ENCODE measurements around the gene ELMOD3.
"Not testable (repeated sequence)": the region's sequence is repeated elsewhere in the genome, so short reads cannot be mapped to it uniquely, and the experiment has no call there.

ELMOD3 gene

GRCh38 chr2:85427300-85427835, 72.8 kb downstream of the ELMOD3 start:
- no peak for DNase-seq (ENCODE audit: low read depth)

GRCh38 chr2:85428343-85428881, 73.8 kb downstream of the ELMOD3 start:
- no peak for DNase-seq (ENCODE audit: low read depth)

- DNase-seq (ENCODE audit: low read depth), result no peak
These were observed 74.8 kb downstream of the ELMOD3 start for GRCh38 chr2:85429213-85429923.

GRCh38 chr2:85429924-85430289, 75.3 kb downstream of the ELMOD3 start:
- no peak for DNase-seq (ENCODE audit: low read depth)

- no peak for DNase-seq (ENCODE audit: low read depth)
These were observed 76.4 kb downstream of the ELMOD3 start for GRCh38 chr2:85430752-85431569.

- DNase-seq (ENCODE audit: low read depth), result no peak
These were observed 77.1 kb downstream of the ELMOD3 start for GRCh38 chr2:85431570-85432205.

- DNase-seq (ENCODE audit: low read depth), result peak; percentile 81
These were observed 79.0 kb downstream of the ELMOD3 start for GRCh38 chr2:85433511-85434089.

GRCh38 chr2:85434696-85435095, 80.1 kb downstream of the ELMOD3 start:
- DNase-seq (ENCODE audit: low read depth), result no peak

GRCh38 chr2:85435220-85435958, 80.8 kb downstream of the ELMOD3 start:
- DNase-seq (ENCODE audit: low read depth), result no peak

GRCh38 chr2:85435981-85436835, 81.6 kb downstream of the ELMOD3 start:
- no peak for DNase-seq (ENCODE audit: low read depth)

- DNase-seq (ENCODE audit: low read depth), result no peak
These were observed 82.4 kb downstream of the ELMOD3 start for GRCh38 chr2:85436836-85437487.

- no peak for DNase-seq (ENCODE audit: low read depth)
These were observed 83.1 kb downstream of the ELMOD3 start for GRCh38 chr2:85437488-85438200.

- DNase-seq (ENCODE audit: low read depth), result no peak
These were observed 83.8 kb downstream of the ELMOD3 start for GRCh38 chr2:85438201-85439024.

GRCh38 chr2:85439025-85439472, 84.5 kb downstream of the ELMOD3 start:
- DNase-seq (ENCODE audit: low read depth), result no peak

GRCh38 chr2:85439569-85439968, 85.0 kb downstream of the ELMOD3 start:
- not testable (repeated sequence) for DNase-seq (ENCODE audit: low read depth)

GRCh38 chr2:85439986-85440385, 85.4 kb downstream of the ELMOD3 start:
- DNase-seq (ENCODE audit: low read depth), result no peak

- no peak for DNase-seq (ENCODE audit: low read depth)
These were observed 86.2 kb downstream of the ELMOD3 start for GRCh38 chr2:85440729-85441128.
